Spleen (tissue), 11 donors: Measurements from ENCODE around the gene ASXL3. TPM values are rescaled to one million over a fixed set of nuclear protein-coding genes. Genes with fewer than 3 reads are reported as not detected.

ENCODE experiments used
- DNase-seq: peaks from one replicate; pipeline ENCODE4 v3.0.0-alpha.2; 2020
- H3K27ac ChIP-seq, 8 donors: fragments of 200-600 bp; sonication (generic) in 7 of 8; 1 replicate in 4 of 8; 2 replicates in 4 of 8; pipeline versions ENCODE4 v1.5.0 to v1.8.0; 2016 to 2021; ENCODE audit warnings: inconsistent platforms in 4 of 8, mild to moderate bottlenecking in 4 of 8, moderate library complexity in 1 of 8
- H3K27me3 ChIP-seq, 7 donors: fragments of 200-600 bp; sonication (generic) in 6 of 7; replicated peaks in 1 of 7; 1 replicate in 4 of 7; 2 replicates in 3 of 7; pipeline versions ENCODE4 v1.5.0 to v1.8.0; 2016 to 2021; ENCODE audit warnings: inconsistent platforms in 3 of 7, mild to moderate bottlenecking in 1 of 7
- H3K36me3 ChIP-seq, 6 donors: fragments of 200-600 bp; sonication (generic) in 5 of 6; 1 replicate in 4 of 6; 2 replicates in 2 of 6; pipeline versions ENCODE4 v1.5.0 to v1.8.0; 2016 to 2021; ENCODE audit warnings: inconsistent platforms in 2 of 6
- H3K4me1 ChIP-seq, 6 donors: fragments of 200-600 bp; sonication (generic) in 5 of 6; 1 replicate in 3 of 6; 2 replicates in 3 of 6; pipeline versions ENCODE4 v1.5.0 to v1.8.0; 2016 to 2021; ENCODE audit warnings: inconsistent platforms in 3 of 6
- H3K4me3 ChIP-seq, 8 donors: fragments of 200-600 bp; sonication (generic) in 7 of 8; 1 replicate in 4 of 8; 2 replicates in 4 of 8; pipeline versions ENCODE4 v1.5.0 to v1.8.0; 2016 to 2021; ENCODE audit warnings: inconsistent platforms in 4 of 8, mild to moderate bottlenecking in 4 of 8, moderate library complexity in 2 of 8
- H3K9me3 ChIP-seq, 8 donors: fragments of 200-600 bp; sonication (generic) in 7 of 8; 1 replicate in 4 of 8; 2 replicates in 4 of 8; pipeline versions ENCODE4 v1.5.0 to v1.8.0; 2016 to 2021; ENCODE audit warnings: inconsistent platforms in 4 of 8
- CTCF ChIP-seq, 11 experiments: fragments of 200-600 bp in 7 of 11; fragments of 450-650 bp in 4 of 11; sonication (generic) in 4 of 11; IDR thresholded peaks in 8 of 11; conservative IDR thresholded peaks in 3 of 11; 1 replicate in 7 of 11; 2 replicates in 4 of 11; pipeline versions ENCODE4 v1.4.0 to v1.8.0; 2016 to 2021; ENCODE audit warnings: antibody characterized with exemption in 11 of 11, inconsistent platforms in 4 of 11, mild to moderate bottlenecking in 1 of 11
- POLR2A ChIP-seq, 3 donors: fragments of 450-650 bp; IDR thresholded peaks; one replicate each; pipeline ENCODE4 v1.5.1; 2017; ENCODE audit warnings: antibody characterized with exemption in 3 of 3, mild to moderate bottlenecking in 1 of 3
- POLR2AphosphoS5 ChIP-seq, 3 donors: sonication (generic); formaldehyde crosslinking; IDR thresholded peaks; one replicate each; pipeline ENCODE4 v1.5.1; 2017; ENCODE audit warnings: antibody characterized with exemption in 3 of 3
- WGBS, 5 donors: extraction: QIAGEN DNeasy Blood & Tissue Kit in 3 of 5; methylation state at CpG; one replicate each; pipeline versions ENCODE4 v1.1.5 to v1.1.7; 2013 to 2018; 5-methylcytosine and 5-hydroxymethylcytosine counted together
- intact Hi-C: fragments of 100-400 bp; cut with DNase I; formaldehyde crosslinking; loops from one replicate; pipeline ENCODE4 v1.15.0; 2023; ENCODE audit warnings: low total_unique reads
- polyA plus RNA-seq, 3 donors: library from polyadenylated mRNA; stranded (reverse); fragments of 200-250 nt; gene quantifications; one replicate each; pipeline ENCODE4 v1.2.1, GENCODE V29; 2013
- total RNA-seq, 7 donors: library from RNA; depleted of rRNA in 3 of 7; stranded (reverse); fragments of >200 nt in 3 of 7; fragmentation: NEBNext Ultra II Directional in 4 of 7; extraction: Animal tissue kit (Norgen Biotek cat#: 25700) in 4 of 7; gene quantifications; one replicate each; pipeline versions ENCODE4 v1.1.0 to v1.2.1, GENCODE V29; 2016 to 2021
- donor health status: healthy with polysubstance abuse.
- donor health status: DM: no; HTN: no; CAD: no; lungs with moderate emphysema.
- donor health status: DM: no; HTN: no; CAD: no.
- donor health status: Bipolar disorder and iron deficiency.
- donor health status: healthy.
- donor health status: DM: no; HTN: no; CAD: no.
- donor health status: DM: yes; HTN: yes; CAD: no.

ASXL3 gene
- total and polyA plus RNA-seq, 10 donors: 0.02 to 3.5 (median 0.76) TPM

GRCh38 chr18:33697498-33697897 lies 119.5 kb downstream of the ASXL3 start:
- H3K9me3 ChIP-seq: no peaks in the 10 kb centered on the region
- no peak overlapping the region for H3K27ac ChIP-seq
- no peaks in the 10 kb centered on the region for H3K27me3 ChIP-seq
- no peak for TF ChIP-seq POLR2A (IDR thresholded peaks at IDR 0.05)
- TF ChIP-seq CTCF (IDR thresholded peaks at IDR 0.05 in 8 of 11, conservative IDR thresholded peaks at IDR 0.05 in 3 of 11): no peak
- TF ChIP-seq POLR2AphosphoS5 (IDR thresholded peaks at IDR 0.05): no peak
- no peak overlapping the region for H3K4me3 ChIP-seq
- 38 to 50% (median 44%) methylated on average over 2 of the region's 2 CpGs for WGBS, 5 donors
- DNase-seq: no peak
- intact Hi-C loops: no loop called here
- no peaks in the 10 kb centered on the region for H3K4me1 ChIP-seq
- no peaks in the 10 kb centered on the region for H3K36me3 ChIP-seq

GRCh38 chr18:33699372-33699771 lies 121.4 kb downstream of the ASXL3 start:
- Histone ChIP-seq H3K4me3 (no peak overlapping the region), H3K27ac (no peak overlapping the region), H3K27me3 (no peaks in the 10 kb centered on the region), H3K36me3 (no peaks in the 10 kb centered on the region), H3K4me1 (no peaks in the 10 kb centered on the region), H3K9me3 (no peaks in the 10 kb centered on the region)
- WGBS, 5 donors: 54 to 75% (median 63%) methylated on average over 3 of the region's 3 CpGs
- intact Hi-C loops: no loop called here
- TF ChIP-seq POLR2A (IDR thresholded peaks at IDR 0.05) (no peak), POLR2AphosphoS5 (IDR thresholded peaks at IDR 0.05) (no peak), CTCF (IDR thresholded peaks at IDR 0.05 in 8 of 11, conservative IDR thresholded peaks at IDR 0.05 in 3 of 11) (no peak)
- DNase-seq: no peak

- H3K27me3 ChIP-seq: no peaks in the 10 kb centered on the region
- no peak for DNase-seq
- H3K27ac ChIP-seq: no peak overlapping the region
- H3K4me1 ChIP-seq: no peaks in the 10 kb centered on the region
- H3K36me3 ChIP-seq: no peaks in the 10 kb centered on the region
- H3K4me3 ChIP-seq: no peak overlapping the region
- intact Hi-C loops: no loop called here
- no peaks in the 10 kb centered on the region for H3K9me3 ChIP-seq
- 75 to 85% (median 78%) methylated on average over 3 of the region's 3 CpGs for WGBS, 5 donors
- TF ChIP-seq POLR2A (IDR thresholded peaks at IDR 0.05): no peak
- TF ChIP-seq CTCF (IDR thresholded peaks at IDR 0.05 in 8 of 11, conservative IDR thresholded peaks at IDR 0.05 in 3 of 11): no peak
- no peak for TF ChIP-seq POLR2AphosphoS5 (IDR thresholded peaks at IDR 0.05)
Observed at GRCh38 chr18:33700513-33700976, 122.5 kb downstream of the ASXL3 start.

- Histone ChIP-seq H3K27ac (no peak overlapping the region), H3K9me3 (no peaks in the 10 kb centered on the region), H3K4me3 (no peak overlapping the region), H3K36me3 (no peaks in the 10 kb centered on the region), H3K27me3 (no peaks in the 10 kb centered on the region), H3K4me1 (no peaks in the 10 kb centered on the region)
- intact Hi-C loops: no loop called here
- WGBS, 5 donors: 81 to 98% (median 95%) methylated on average over 1 of the region's 1 CpG
- TF ChIP-seq POLR2A (IDR thresholded peaks at IDR 0.05) (no peak), CTCF (IDR thresholded peaks at IDR 0.05 in 8 of 11, conservative IDR thresholded peaks at IDR 0.05 in 3 of 11) (no peak), POLR2AphosphoS5 (IDR thresholded peaks at IDR 0.05) (no peak)
- DNase-seq: no peak
Observed at GRCh38 chr18:33702625-33703024, 124.6 kb downstream of the ASXL3 start.
